ENCODE results near the gene UBL4B.

Gene UBL4B

GRCh38 chr1:110144366-110144765, 32.1 kb downstream of the UBL4B start:
- ChIA-PET CTCF (interaction anchor here (1.3 kb wide), 1 partner anchor 52 kb away, joined by 3 read pairs; no protein-coding TSS in a partner anchor), POLR2A (no interaction called here)
- TF ChIP-seq L3MBTL2 (conservative IDR thresholded peaks at IDR 0.05): no peak
- TF ChIP-seq SUZ12 (IDR thresholded peaks at IDR 0.05): no peak
- TF ChIP-seq PKNOX1 (IDR thresholded peaks at IDR 0.05): no peak
- TF ChIP-seq CTBP1 (IDR thresholded peaks at IDR 0.05; ENCODE audit: borderline replicate concordance): no peak
- TF ChIP-seq NFRKB (IDR thresholded peaks at IDR 0.05): no peak
- no peak for TF ChIP-seq TARDBP (IDR thresholded peaks at IDR 0.05)
- TF ChIP-seq FOXK2 (IDR thresholded peaks at IDR 0.05): no peak
- TF ChIP-seq ARNT (IDR thresholded peaks at IDR 0.05): no peak
- no peak for DNase-seq (ENCODE audit: extremely low spot score)

- peak; percentile 49 for DNase-seq (ENCODE audit: extremely low spot score)
- no peak for TF ChIP-seq SUZ12 (IDR thresholded peaks at IDR 0.05)
- no peak for TF ChIP-seq TARDBP (IDR thresholded peaks at IDR 0.05)
- no peak for TF ChIP-seq FOXA1 (IDR thresholded peaks at IDR 0.05)
- TF ChIP-seq ARNT (IDR thresholded peaks at IDR 0.05): no peak
- TF ChIP-seq SP1 (IDR thresholded peaks at IDR 0.05): no peak
- CTCF ChIA-PET: interaction anchor here (0.7 kb wide), 1 partner anchor 45 kb away, joined by 3 read pairs; no protein-coding TSS in a partner anchor
- POLR2A ChIA-PET: no interaction called here
These were observed 36.7 kb downstream of the UBL4B start for GRCh38 chr1:110148961-110149360.

DNA sequence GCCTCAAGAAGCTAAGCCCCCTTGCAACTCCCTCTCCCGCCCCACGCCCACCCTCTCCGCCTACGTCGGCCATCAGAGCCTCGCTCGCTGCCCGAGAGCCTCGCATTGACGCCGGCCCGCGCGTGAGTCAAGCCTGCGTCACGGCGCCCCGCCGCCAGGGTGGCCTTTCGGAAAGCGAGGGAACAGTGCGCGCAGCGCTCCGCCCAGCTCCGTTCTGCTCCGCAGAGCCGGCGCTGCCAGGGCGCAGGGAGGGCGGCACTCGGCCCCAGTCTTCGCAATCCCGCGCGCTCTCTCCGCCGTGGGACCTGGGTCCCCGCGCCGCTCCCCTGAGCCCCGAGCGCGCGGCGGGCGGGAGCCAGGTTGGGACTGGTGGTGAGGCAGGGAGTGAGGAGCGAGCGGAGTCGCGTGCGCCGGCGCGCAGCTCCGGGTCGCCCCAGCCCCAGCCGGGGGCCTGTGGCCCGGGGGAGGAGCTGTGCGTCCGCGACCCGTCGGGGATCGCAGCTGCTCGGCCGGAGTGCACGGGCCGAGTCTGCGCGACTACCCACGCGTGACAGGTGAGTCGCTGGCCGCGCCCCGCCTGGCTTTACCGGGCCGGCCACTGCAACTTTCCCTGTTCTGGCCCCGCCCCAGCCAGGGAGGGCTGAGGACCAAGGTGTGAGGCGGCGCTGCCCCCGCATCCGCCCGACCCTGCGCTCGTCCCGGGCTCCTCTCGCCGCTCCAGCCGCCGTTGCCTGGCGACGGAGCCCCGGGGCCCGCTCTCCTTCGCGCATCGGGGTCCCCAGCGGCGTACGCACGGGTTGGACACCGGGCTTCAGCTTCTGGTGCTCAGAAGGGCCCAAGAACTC, 38.3 kb downstream of the UBL4B start, which contains the start of gene SLC6A17:
SLC6A17 (plus strand) TSS at position 165 of the 845 bp plus-strand sequence. CDS start 16,436 bp downstream, outside the sequence.
- ChIA-PET POLR2A (interaction anchor here (0.7 to 1.3 kb wide), 5 partner anchors 13 to 188 kb away, joined by 3 to 7 read pairs (median 4); partner anchors contain the start of genes RBM15 and STRIP1), CTCF (no interaction called here)
- TF ChIP-seq SP1 (IDR thresholded peaks at IDR 0.05) (no peak), ARNT (IDR thresholded peaks at IDR 0.05) (no peak), L3MBTL2 (conservative IDR thresholded peaks at IDR 0.05) (peak; percentile 82), FOXM1 (IDR thresholded peaks at IDR 0.05; ENCODE audit: borderline replicate concordance) (no peak)
- peak; percentile 85 for DNase-seq (ENCODE audit: extremely low spot score)

- TF ChIP-seq NFRKB (IDR thresholded peaks at IDR 0.05) (no peak), ARNT (IDR thresholded peaks at IDR 0.05) (no peak), FOXA1 (IDR thresholded peaks at IDR 0.05) (no peak), HDGF (IDR thresholded peaks at IDR 0.05; ENCODE audit: borderline replicate concordance) (no peak), PKNOX1 (IDR thresholded peaks at IDR 0.05) (no peak), FOXK2 (IDR thresholded peaks at IDR 0.05) (no peak), BHLHE40 (IDR thresholded peaks at IDR 0.05; ENCODE audit: borderline replicate concordance) (no peak), SUZ12 (IDR thresholded peaks at IDR 0.05) (no peak), FOXM1 (IDR thresholded peaks at IDR 0.05; ENCODE audit: borderline replicate concordance) (no peak)
- no peak for DNase-seq (ENCODE audit: extremely low spot score)
- ChIA-PET POLR2A (interaction anchor here (0.9 to 1.3 kb wide), 3 partner anchors 17 to 182 kb away, joined by 3 to 4 read pairs (median 4); partner anchors contain the start of gene STRIP1), CTCF (no interaction called here)
These were observed 39.0 kb downstream of the UBL4B start for GRCh38 chr1:110151175-110151669.

DNA sequence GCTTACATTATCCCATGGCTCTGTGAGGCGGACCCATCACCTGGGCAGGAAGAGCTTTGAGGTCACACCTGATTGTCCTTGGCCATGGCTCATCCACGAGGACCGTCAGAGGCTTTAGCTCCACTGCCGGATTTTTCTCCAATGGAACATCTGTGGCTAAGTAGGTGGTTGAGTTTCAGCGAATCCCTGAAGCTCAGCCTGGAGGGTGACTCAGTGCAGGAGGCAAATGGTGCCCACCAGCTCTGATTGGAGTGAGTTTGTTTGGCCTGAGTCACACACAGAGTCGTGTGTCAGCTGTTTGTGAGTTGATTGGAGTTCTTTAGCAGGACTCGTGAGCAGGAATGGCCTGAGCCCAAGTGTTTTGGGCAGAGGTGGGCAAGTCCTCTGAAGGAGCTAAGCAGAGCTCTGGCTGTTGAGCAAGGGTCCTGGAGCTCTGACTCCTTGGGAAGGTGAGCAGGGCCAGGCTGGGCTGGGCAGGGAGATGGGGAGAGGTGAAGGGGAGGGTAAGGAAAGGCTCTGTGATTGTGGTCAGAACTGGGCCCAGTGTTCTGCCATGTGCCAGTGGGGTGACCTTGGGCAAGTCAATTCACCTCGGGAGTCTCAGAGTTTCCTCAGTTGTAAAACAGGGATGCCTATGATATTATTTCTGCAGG, 40.0 kb downstream of the UBL4B start:
- POLR2A ChIA-PET: interaction anchor here (1.0 kb wide), 1 partner anchor 186 kb away, joined by 5 read pairs; the partner anchor contains the start of gene RBM15
- CTCF ChIA-PET: no interaction called here
- no peak for DNase-seq (ENCODE audit: extremely low spot score)
- TF ChIP-seq SUZ12 (IDR thresholded peaks at IDR 0.05): no peak

DNA sequence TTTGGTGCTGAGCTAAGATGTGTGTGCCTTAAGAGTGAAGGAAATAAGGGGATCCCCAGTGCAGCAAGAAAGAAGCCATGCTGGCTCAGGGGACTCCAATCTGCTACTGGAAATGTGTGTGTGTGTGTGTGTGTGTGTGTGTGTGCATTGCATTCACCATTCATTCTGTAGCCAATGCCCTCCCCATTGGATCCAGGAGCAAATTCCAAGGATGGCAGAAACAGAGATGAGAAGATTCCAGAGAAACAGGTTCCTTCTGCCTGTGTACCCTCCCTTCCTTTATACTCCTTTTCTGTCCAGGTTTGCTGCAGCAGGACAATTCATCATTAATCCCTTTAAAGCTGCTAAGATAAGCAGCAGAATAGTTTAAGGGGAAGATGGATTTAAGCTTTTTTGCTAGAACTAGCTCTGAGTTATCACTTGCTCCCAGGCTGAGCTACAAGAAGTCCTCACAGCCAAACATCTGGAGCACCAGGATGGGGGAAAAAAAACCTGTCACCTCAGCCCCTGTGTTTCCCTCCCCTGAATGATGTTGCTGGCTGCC, 41.2 kb downstream of the UBL4B start:
- TF ChIP-seq FOXK2 (IDR thresholded peaks at IDR 0.05): no peak
- TF ChIP-seq ELF4 (IDR thresholded peaks at IDR 0.05): no peak
- no peak for DNase-seq (ENCODE audit: extremely low spot score)
- ChIA-PET POLR2A (interaction anchor here (0.7 kb wide), 1 partner anchor 182 kb away, joined by 3 read pairs; no protein-coding TSS in a partner anchor), CTCF (no interaction called here)

DNA sequence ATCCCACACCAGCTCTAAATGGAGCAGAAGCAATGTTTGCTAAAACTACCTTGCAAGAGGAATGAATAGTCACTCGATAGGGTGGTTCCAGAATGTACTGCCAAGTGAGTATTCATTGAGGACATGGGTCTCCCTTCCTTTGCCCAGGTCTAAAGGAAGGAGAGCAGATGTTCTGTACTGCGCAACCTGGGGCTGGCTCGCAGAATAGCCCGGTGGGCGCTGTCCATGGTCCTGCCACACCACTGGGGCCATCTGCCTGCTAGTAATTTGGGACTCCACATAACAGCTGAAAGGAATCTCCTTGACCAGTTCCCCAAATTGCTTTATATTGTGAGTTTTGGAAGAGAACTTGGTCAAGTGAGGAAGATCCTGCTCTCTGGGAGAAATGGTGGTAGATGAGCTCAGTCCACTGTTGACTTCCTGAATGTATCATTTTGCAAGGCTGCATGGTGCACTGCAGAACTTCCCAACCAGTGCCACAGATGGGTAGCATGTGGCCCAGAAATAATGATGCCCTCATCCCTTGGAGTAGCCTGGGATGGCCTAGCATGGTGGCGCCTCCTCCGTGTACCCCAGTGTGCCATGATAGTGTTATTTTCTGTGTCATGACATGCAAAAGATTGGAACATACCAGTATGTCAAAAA, 43.8 kb downstream of the UBL4B start:
- CTCF ChIA-PET: interaction anchor here (0.6 kb wide), 1 partner anchor 1284 kb away, joined by 3 read pairs; no protein-coding TSS in a partner anchor
- TF ChIP-seq CTBP1 (IDR thresholded peaks at IDR 0.05; ENCODE audit: borderline replicate concordance) (no peak), SP1 (IDR thresholded peaks at IDR 0.05) (no peak), FOXA1 (IDR thresholded peaks at IDR 0.05) (no peak), ZNF384 (IDR thresholded peaks at IDR 0.05) (no peak), TARDBP (IDR thresholded peaks at IDR 0.05) (no peak), FOXM1 (IDR thresholded peaks at IDR 0.05; ENCODE audit: borderline replicate concordance) (no peak)
- DNase-seq (ENCODE audit: extremely low spot score): peak; percentile 64
- POLR2A ChIA-PET: no interaction called here
